ELF-1 (cell line): Measurements from ENCODE around the gene PRRG2.
"Not testable (repeated sequence)": the region's sequence is repeated elsewhere in the genome, so short reads cannot be mapped to it uniquely, and the experiment has no call there.

Source experiments
- DNase-seq: peaks from one replicate; pipeline ENCODE4 v3.0.0-alpha.2; 2016; ENCODE audit warnings: low read depth, low spot score

The PRRG2 gene

DNA sequence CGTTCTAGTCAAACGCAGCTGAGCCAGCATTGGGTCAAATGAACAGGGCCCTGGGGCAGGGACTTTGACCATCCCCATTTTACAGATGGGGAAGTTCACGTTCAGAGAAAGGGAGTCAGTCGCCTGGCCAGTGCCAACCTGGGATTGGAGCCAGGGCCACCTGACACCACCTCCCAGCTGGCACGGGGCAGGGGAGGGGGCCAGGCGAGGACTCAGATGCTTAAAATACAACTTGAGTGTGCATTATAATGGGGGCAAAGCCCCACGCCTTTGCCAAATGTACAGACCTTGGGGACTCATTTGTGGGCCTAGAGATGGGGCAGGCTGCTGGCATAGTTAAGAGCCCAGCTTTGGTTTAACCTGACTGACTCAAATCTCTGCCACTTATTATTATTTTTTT lies 24.5 kb downstream of the PRRG2 start:
- no peak for DNase-seq

DNA sequence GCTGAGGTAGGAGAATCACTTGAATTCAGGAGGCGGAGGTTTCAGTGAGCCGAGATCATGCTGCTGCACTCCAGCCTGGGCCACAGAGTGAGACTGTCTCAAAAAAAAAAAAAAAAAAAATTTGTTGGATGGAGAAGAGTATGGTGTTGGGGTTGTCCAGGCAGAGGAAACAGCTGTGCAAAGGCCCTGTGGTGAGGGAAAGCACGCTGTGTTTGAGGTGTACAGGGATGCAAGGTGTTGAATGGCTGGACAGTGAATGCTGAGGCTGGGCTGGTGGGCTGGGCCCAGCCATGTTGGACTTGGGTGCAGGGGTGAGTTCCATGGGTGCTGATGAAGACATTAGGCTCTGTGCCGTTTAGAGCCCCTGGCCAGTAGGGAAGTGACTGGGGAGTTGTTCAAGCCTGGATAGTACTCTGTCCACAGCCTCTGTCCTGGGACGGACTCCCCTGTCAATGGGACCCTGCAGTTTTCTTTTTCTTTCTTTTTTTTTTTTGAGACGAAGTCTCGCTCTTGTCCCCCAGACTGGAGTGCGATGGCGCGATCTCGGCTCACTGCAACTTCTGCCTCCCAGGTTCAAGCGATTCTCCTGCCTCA lies 28.5 kb downstream of the PRRG2 start:
- DNase-seq = no peak

DNA sequence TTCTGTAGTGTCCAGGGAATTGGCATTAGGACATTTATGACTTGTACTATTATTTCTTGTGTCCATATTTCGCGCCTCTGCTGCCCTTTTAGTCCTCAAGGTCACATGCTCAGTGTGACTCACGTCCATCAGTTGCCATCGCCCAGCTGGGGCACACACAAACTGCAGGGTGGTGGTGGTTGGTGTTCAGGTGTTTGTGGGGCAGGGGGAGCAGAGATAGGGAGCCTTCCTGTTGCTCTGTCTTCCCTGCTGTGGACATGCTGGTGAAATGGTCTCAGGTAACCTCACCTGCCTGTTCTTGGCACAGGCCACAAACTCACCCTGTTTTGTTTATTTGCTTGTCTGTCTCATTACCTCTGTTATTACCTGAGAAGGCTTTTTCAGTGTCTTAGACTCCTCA lies 32.3 kb downstream of the PRRG2 start:
- DNase-seq = no peak

DNA sequence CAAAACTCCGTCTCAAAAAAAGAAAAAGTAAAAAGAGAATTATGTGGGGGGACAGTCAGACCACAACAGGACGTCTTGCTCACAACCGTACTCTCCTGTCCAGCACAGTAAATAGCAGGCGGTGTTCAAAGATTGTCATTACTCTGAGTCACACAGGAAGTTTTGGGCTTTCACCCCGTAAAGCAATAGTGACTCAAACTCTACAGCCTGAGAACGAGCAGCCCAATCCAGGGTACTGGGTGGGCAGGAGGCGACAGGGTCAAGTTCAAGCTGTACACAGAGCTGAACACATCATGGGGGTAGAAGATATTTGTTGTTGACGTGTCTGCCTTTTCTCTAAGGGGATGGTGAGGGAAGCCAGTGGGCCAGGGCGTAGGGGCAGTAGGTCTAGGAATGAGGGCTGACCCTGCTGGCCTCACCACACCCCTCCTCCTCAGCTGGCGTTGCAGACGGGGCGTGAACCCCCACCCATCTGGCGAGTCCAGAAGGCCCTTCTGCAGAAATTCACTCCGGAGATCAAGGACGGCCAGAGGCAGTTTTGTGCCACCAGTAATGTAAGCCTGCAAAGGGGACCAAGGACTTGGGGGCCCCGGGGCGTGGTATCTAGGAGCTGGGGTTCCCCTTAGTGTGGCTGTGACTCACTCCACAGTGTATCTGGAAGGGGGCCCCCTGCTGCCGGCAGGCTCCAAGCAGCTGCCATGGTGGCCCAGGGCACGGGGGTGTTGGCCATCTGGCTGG lies 33.1 kb downstream of the PRRG2 start:
- DNase-seq = no peak

DNA sequence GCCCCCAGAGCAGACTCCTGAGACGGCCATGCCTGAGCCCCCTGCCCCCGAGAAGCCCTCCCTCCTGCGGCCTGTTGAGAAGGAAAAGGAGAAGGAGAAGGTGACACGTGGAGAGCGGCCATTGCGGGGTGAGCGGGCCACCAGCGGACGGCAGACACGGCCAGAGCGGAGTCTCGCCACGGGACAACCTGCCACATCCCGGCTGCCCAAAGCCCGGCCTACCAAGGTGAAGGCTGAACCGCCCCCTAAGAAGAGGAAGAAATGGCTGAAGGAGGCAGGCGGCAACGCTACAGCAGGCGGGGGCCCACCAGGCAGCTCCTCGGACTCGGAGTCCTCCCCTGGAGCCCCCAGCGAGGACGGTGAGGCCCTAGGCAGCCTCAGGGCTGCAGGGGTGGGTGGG lies 34.7 kb downstream of the PRRG2 start:
- no peak for DNase-seq

DNA sequence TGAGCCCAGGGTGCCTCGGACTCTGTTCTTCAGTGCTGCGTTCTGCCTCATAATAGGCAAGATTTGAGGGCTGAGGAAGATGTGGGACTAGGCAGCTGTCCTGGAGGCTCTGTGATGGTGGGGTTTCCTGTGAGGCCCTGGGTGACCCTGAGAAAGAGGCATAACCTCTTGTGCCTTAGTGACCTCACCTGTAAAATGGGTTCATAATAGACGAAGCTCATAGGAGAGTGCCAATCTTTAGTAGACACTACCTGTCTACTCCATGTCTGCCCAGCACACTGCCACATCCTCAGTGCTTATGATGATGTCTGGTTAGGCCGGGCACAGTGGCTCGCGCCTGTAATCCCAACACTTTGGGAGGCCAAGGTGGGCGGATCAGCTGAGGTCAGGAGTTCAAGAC lies 35.4 kb downstream of the PRRG2 start:
- no peak for DNase-seq

DNA sequence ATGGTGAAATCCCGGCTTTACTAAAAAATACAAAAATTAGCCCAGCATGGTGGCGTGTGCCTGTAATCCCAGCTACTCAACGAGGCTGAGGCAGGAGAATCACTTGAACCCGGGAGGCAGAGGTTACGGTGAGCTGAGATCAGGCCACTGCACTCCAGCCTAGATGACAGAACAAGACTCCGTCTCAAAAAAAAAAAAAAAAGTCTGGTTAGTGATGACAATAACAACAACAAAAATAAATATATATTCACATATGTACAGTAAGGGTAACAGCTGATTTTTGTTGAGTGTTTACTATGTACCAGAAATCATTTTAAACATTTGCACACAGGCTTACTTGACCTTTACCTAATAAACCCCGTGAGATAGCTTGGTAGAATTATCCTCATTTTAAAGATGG lies 35.8 kb downstream of the PRRG2 start:
- DNase-seq = no peak

DNA sequence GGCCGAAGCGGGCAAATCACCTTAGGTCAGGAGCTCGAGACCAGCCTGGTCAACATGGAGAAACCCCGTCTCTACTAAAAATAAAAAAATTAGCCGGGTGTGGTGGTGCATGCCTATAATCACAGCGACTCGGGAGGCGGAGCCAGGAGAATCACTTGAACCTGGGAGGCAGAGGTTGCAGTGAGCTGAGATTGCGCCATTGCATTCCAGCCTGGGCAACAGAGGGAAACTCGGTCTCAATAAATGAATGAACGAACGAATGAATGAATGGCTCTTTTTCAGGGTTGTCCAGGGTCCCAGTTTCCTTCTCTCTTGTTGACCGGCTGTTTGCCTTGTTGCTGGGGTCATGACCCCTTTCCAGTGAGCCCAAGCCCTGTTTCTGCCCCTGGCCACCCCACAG lies 36.7 kb downstream of the PRRG2 start:
- DNase-seq = not testable (repeated sequence)

DNA sequence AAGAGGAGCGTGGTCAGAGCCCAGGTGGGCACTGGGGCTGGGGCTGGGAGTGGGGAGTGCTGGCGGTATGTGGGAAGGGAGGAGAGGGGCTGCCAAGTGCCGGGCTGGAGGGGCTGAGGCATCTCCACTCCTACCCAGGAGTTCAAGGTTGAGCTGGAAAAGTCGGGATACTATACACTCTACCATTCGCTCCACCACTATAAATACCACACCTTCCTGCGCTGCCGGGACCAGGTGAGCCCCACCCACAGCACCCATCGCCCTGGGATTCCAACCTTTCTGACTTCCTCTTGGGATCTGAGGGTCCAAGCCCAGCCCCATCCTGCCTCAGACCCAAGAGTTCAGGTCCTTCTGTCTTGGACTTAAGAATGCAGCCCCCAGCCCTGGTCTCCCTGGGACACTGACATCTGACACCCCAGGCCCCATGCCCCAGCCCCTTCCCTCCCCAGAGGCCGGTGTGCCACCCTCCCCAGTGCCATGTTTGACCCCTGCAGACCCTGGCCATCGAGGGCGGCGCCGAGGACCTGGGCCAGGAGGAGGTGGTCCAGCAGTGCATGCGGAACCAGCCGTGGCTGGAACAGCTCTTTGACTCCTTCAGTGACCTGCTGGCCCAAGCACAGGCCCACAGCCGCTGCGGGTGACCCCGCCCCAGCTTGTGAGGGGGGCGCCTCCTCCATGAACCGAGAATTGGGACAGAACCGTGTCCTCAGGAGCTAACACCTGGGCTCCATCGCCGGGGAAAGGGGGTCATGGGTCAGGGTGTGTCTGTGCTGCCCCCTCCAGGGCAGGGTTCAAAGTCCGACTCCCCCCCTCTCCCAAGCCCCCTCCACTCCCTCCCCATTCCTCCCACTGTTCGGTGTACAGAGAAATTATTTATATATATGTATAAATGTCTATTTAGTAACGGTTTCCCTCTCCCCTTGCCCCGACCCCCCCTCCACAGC lies 44.1 kb downstream of the PRRG2 start:
- DNase-seq = no peak

DNA sequence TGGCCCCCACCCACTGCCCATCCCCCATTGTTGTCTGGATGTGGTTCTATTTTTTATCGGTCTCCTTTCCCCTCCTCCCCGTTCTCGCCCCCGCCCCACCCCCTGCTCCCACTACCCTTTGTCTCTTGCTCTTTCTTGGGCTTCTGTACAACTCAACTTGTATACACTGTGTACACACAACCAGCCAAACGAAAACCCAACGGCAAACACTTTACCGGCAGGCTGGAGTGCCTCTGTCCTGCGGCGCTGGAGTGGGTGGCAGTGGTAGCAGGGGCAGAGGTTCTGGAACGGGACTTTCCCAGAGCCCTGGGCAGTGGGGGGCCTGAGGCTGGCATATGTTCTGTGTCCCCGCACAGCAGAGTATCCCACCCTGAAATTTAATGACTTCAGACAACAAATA lies 45.1 kb downstream of the PRRG2 start:
- DNase-seq = no peak

DNA sequence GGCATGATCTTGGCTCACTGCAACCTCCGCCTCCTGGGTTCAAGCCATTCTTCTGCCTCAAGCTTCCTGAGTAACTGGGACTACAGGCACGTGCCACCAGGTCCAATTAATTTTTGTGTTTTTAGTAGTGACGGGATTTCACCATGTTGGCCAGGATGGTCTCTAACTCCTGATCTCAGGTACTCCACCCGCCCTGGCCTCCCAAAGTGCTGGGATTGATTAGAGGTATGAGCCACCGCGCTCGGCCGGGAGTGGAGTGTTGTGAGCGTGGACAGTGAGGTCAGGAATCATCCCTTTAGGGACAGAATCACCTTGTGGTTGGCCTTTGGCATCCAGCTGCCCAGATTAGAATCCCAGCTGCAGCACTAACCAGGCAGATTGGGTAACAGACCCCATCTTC lies 48.5 kb downstream of the PRRG2 start:
- no peak for DNase-seq

DNA sequence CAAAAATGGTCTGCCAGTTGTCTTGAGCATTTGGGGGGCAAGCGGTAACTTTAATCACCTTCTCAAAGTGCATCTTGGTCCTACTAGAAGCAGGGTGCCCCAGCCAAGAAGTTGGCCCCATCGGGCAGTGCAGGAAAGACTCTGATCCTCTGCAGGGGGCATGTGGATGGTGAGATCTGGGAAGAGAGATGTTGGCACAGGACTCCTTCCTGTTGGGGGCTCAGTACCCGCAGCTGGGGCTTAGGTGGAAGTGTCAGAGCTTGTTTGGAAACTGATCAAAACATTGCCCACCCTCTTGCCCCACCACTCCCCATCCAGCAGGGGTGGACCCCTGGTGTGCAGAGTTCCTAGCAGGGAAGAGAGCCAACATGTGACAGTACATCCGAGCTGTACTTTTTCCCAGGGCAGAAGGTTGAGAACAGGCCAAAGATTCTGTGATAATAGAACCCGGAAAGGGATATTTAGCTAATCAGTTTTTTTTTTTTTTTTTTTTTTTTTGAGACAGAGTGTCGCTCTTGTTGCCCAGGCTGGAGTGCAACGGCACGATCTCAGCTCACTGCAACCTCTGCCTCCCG lies 50.0 kb downstream of the PRRG2 start:
- no peak for DNase-seq

DNA sequence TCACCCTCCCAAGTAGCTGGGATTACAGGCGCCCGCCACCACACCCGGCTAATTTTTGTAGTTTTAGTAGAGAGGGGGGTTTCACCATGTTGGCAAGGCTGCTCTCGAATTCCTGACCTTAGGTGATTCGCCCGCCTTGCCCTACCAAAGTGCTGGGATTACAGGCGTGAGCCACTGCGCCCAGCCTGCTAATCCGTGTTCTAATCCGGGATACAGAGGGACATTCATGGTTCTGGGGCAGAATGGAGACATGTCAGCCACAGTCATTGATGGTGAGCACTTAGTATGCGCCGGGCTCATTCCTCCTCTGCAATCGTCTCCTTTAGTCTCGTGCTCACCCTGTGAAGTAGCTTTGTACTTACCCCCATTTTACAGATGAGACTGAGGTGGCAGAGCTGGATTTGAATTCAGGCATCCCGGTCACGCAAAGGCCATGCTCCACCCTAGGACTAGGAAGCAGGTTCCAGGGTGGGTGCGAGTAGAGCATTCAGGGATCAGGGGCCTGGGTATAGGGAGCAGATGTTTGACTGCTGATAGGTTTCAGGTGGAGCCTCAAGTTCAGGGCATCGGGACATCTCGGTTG lies 50.6 kb downstream of the PRRG2 start:
- DNase-seq = no peak

DNA sequence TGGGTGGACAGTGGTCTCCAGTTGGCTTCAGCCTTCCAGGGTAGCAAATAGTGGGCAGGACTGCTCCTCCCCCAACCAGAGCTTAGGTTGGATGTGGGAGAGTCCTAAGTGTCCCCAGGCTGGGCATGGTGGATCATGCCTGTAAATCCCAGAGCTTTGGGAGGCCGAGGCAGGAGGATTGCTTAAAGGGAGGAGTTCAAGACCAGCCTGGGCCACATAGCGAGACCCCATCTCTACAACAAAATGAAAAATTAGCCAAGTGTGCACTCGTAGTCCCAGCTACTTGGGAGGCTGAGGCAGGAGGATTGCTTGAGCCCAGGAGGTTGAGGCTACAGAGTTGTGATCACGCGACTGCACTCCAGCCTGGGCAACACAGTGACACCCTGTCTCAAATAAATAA lies 51.5 kb downstream of the PRRG2 start:
- DNase-seq = no peak

DNA sequence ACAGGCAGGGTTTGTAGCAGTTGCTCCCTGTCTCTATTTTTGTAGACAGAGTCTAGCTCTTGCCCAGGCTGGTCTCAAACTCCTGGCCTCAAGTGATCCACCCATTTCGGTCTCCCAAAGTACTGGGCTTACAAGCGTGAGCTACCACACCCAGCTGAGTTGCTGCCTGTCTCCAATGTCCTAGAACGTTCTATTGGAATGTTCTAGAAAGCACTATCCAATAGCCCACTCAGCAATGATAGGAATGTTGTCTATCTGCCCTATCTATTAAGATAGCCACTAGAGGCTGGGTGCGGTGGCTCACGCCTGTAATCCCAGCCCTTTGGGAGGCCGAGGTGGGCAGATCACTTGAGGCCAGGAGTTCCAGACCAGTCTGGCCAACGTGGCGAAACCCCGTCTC lies 52.2 kb downstream of the PRRG2 start:
- DNase-seq = peak; percentile 45

DNA sequence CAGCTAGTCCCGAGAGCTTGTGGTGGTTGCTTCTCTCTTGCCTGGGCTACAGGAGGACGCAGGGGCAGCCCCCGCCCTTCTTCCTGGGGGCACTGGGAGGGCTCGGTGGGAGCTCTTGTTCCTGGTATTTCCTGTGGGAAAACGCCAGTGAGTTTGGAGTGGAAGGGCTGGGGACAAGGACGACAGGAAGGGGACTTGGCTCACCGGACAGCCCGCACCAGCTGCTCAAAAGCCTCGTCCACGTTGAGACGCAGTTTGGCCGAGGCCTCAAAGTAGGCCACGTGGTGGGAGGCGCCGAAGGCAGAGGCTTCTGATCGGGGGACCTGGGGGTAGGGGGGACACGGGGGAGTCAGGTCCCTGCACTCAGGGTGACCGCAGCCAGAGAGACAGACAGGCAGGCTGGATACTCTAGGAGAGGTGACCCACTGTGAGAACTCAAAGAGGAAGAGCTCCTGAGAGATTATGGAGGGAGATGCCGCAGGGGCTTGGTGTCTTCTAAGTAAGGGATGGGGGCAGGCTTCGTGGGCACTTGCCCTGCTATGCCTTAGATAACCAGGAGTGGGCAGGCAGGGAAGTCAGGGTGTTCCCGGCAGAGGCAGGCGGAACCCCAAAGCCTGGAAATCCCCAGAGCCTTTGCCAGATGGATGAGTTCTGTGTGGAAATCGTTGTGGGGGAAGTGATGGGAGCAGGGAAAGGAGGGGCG lies 54.6 kb downstream of the PRRG2 start:
- DNase-seq = no peak

DNA sequence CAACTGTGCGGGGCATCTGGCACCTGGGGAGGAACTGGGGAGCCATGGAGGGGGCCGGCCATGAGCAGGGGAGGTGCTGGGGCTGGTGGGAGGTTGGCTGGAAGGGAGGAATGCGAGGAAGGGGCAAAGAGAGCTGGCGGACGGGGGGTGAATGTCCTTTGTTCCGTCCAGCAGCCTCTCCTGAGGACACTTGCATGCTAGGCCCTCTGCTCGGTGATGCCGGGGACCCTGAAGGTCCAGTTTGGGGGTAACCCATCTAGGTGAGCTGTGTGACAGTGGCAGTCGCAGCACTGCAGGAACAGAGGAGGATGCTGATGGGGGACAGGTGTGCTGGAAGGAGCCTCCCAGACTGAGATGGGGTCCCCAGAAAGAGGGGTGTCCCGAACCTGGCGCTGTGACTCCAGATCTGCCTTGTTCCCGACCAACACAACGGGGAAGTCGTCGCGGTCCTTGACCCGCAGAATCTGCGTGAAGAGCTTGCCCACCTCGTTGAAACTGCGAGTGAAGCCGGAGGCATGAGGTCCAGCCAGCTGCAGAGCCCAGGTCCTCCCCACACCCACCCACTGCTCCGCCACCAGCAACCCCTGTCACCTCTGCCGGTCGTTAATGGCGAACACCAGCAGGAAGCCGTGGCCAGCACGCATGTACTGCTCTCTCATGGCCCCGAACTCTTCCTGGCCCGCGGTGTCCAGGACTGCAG lies 55.3 kb downstream of the PRRG2 start:
- DNase-seq = no peak

DNA sequence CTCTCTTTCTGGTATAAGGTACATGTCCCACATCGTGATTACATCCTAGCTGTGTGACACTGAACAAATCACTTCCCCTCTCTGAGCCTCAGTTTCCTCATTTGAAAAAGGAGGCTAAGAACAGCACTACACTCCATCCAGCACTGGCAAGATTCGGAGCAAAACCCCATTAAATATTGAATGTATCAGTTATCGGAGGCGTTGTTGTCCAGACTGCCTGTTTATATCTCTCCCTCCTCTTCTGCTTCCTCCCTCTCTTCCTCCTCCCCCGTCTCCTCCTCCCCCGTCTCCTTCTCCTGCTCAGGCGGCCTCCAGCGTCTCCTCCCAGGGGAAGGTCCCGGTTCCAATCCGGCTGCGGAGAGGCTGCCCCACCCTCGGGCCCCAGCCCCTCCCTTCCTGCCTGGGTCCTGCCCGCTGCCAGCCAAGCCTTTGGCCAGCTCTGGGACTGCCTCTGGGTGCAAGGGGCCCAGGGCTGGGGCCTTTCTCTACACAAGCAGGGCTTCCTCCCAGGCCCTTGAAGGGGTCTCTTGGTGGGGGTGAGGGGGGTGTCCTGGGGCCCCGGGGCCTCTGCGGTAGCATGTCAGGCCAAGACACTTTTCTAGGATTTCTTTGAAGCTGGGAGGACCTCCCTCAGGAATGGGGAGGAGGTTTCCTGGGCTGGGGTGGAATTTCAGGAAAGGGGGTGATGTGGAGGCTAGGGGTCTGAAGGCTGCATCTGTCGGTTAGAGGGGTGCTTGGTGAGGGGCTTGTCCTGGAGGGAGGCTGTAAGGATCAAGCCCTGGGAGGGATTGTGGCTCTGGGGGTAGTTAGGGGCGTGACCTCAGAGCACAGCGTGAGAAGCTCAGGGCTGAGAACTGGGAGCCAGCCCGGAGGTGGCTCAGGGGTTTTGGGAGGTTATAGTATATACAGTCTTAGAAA lies 57.0 kb downstream of the PRRG2 start:
- DNase-seq = peak; percentile 68

DNA sequence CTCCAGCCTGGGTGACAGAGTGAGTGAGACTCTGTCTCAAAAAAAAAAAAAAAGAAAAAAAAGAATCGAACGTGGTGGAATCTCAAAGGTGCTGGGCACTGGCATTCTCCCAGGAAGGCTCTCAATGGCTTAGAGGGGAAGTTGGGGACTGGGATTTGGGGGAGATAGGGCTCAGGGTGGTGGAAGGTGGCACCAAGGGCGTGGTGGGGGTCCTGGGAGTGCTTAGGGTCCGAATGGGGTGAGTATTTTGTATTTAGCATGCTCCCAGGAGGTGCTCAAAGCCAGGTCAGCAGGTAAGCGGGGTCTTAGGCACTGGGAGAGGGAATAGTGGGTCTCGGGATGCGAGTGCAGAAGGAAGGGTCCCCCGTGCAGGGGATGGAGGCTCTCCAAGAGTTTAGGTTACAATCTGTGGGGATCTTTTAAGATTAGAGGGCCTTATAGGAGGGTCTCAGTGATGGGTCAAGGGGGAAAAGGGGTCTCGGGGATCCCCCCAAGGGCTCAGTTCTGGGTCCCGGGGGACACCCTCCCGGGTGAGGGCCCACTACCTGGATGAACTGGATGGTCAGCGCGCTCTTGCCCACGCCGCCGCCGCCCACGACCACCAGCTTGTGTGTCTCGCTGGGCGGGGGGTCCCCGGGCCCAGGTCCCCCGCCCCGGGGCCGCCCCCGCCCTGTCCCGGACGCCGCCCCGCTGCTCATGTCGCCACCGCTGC lies 58.4 kb downstream of the PRRG2 start:
- DNase-seq = no peak
